Caco-2 (cell line): Measurements from ENCODE around the gene SLC1A2. TPM values are rescaled to one million over a fixed set of nuclear protein-coding genes. Genes with fewer than 3 reads are reported as not detected.

Experiments
- BruUV-seq: library from RNA; stranded (reverse); fragments of 400-500 nt; replicated peaks from 2 replicates; lab custom pipeline; 2021; lab: Mats Ljungman, UMichigan
- CTCF ChIA-PET: fragments of 300-600 bp; sonication (Branson Sonifier 250); formaldehyde crosslinking; loops from one replicate; lab custom pipeline; 2022; ENCODE audit warnings: antibody characterized with exemption; lab: Charles Lee
- POLR2A ChIA-PET: fragments of 300-600 bp; sonication (Branson Sonifier 250); formaldehyde crosslinking; loops from one replicate; lab custom pipeline; 2022; ENCODE audit warnings: antibody characterized with exemption; lab: Charles Lee
- DNase-seq, 2 experiments: peaks; one replicate each; pipeline versions ENCODE4 v3.0.0 to v3.0.0-alpha.2; 2020 to 2022
- H3K27me3 ChIP-seq: replicated peaks from 2 replicates; pipeline ENCODE4 v1.6.0; 2011; ENCODE audit warnings: low read length; ENCODE audit not compliant: control insufficient read depth, insufficient read depth
- H3K36me3 ChIP-seq: 2 replicates; pipeline ENCODE4 v1.5.1; 2011; ENCODE audit warnings: low read length; ENCODE audit not compliant: control insufficient read depth, insufficient read depth
- H3K4me1 ChIP-seq: fragments of 250-450 bp; sonication (Bioruptor Pico); 2 replicates; pipeline ENCODE4 v1.5.1; 2020; ENCODE audit warnings: mild to moderate bottlenecking
- H3K4me3 ChIP-seq: 2 replicates; pipeline ENCODE4 v1.5.1; 2011; ENCODE audit warnings: low read depth, mild to moderate bottlenecking, control low read depth, low read length
- H3K9me3 ChIP-seq: fragments of 250-450 bp; sonication (Bioruptor Pico); 2 replicates; pipeline ENCODE4 v1.5.1; 2020; ENCODE audit warnings: mild to moderate bottlenecking, moderate library complexity
- H3K27ac Mint-ChIP-seq: one replicate; pipeline ENCODE4 v1.8.0; 2022; ENCODE audit warnings: mixed read lengths; ENCODE audit not compliant: unreplicated experiment
- H3K27me3 Mint-ChIP-seq: one replicate; pipeline ENCODE4 v1.8.0; 2022; ENCODE audit warnings: mixed read lengths; ENCODE audit not compliant: insufficient read depth, unreplicated experiment
- H3K36me3 Mint-ChIP-seq: one replicate; pipeline ENCODE4 v1.8.0; 2022; ENCODE audit warnings: mild to moderate bottlenecking, mixed read lengths; ENCODE audit not compliant: insufficient read depth, unreplicated experiment
- H3K4me1 Mint-ChIP-seq: one replicate; pipeline ENCODE4 v1.8.0; 2022; ENCODE audit warnings: low read depth, mixed read lengths; ENCODE audit not compliant: unreplicated experiment
- H3K4me3 Mint-ChIP-seq: one replicate; pipeline ENCODE4 v1.8.0; 2022; ENCODE audit warnings: mild to moderate bottlenecking, moderate library complexity, mixed read lengths; ENCODE audit not compliant: unreplicated experiment
- H3K9me3 Mint-ChIP-seq: one replicate; pipeline ENCODE4 v1.8.0; 2022; ENCODE audit warnings: mixed read lengths; ENCODE audit not compliant: unreplicated experiment
- CTCF ChIP-seq, 2 experiments: fragments of 200-600 bp in 1 of 2; IDR thresholded peaks; 1 replicate in 1 of 2; 2 replicates in 1 of 2; pipeline versions ENCODE4 v1.5.1 to v1.8.0; 2011 to 2022; ENCODE audit warnings: antibody characterized with exemption in 1 of 2, control low read depth in 1 of 2, inconsistent platforms in 1 of 2, low read depth in 1 of 2, low read length in 1 of 2, mild to moderate bottlenecking in 1 of 2, moderate library complexity in 1 of 2; ENCODE audit not compliant: insufficient read depth in 1 of 2, severe bottlenecking in 1 of 2, unreplicated experiment in 1 of 2
- intact Hi-C: fragments of 100-400 bp; cut with micrococcal nuclease; formaldehyde crosslinking; loops from one replicate; pipeline ENCODE4 v1.10.0; 2022; ENCODE audit not compliant: unreplicated experiment
- total RNA-seq: library from RNA; stranded (reverse); gene quantifications from 2 replicates; pipeline ENCODE4 v1.2.3, GENCODE V29; 2022

Gene SLC1A2
- total RNA-seq, 1 experiment from 2014 or later = 2.0 TPM

DNA sequence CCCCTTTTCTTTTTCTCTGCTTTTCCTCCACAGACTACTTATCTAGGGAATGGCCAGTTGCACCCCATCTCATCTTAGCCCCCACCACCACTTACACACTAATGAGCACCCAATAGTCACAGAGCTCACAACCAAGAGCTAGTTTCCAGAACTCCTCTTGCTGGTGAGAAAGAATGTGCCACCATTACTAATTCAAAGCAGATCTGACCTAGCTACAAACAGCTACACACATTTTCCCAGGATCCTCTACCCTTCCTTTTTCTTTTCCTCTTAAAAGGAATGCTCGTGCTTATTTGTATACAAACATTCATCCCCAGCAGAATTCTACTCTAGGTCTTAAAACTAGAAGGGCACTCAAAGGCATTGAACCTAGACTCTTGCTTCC is 143.6 kb downstream of the SLC1A2 start:
- no peak overlapping the region for H3K27ac Mint-ChIP-seq
- no peak overlapping the region for H3K4me3 Mint-ChIP-seq
- DNase-seq = no peak
- no peaks in the 10 kb centered on the region for H3K36me3 ChIP-seq
- peaks cover 5% of the 10 kb centered on the region for H3K27me3 Mint-ChIP-seq
- H3K4me1 Mint-ChIP-seq = peaks cover 6% of the 10 kb centered on the region
- H3K4me3 ChIP-seq = no peak overlapping the region
- intact Hi-C loops = no loop called here
- no peaks in the 10 kb centered on the region for H3K4me1 ChIP-seq
- ChIA-PET CTCF (no interaction called here), POLR2A (no interaction called here)
- peaks cover 14% of the 10 kb centered on the region for H3K9me3 Mint-ChIP-seq
- H3K9me3 ChIP-seq = no peaks in the 10 kb centered on the region
- no peaks in the 10 kb centered on the region for H3K36me3 Mint-ChIP-seq
- TF ChIP-seq CTCF (IDR thresholded peaks at IDR 0.05; ENCODE audit: insufficient read depth in 1 of 2, low read depth in 1 of 2, low read length in 1 of 2, severe bottlenecking in 1 of 2, unreplicated experiment in 1 of 2) = no peak
- BruUV-seq = no TSS peak
- no peaks in the 10 kb centered on the region for H3K27me3 ChIP-seq

GRCh38 chr11:35274909-35275785 is 144.2 kb downstream of the SLC1A2 start:
- H3K27me3 Mint-ChIP-seq = peaks cover 8% of the 10 kb centered on the region
- no peak overlapping the region for H3K27ac Mint-ChIP-seq
- CTCF ChIA-PET = no interaction called here

GRCh38 chr11:35272391-35272902 is 146.9 kb downstream of the SLC1A2 start:
- Mint-ChIP-seq H3K27me3 (peaks cover 8% of the 10 kb centered on the region), H3K4me1 (peaks cover 6% of the 10 kb centered on the region), H3K27ac (no peak overlapping the region), H3K4me3 (no peak overlapping the region), H3K9me3 (peaks cover 14% of the 10 kb centered on the region), H3K36me3 (no peaks in the 10 kb centered on the region)
- ChIA-PET CTCF (no interaction called here), POLR2A (no interaction called here)
- H3K36me3 ChIP-seq = no peaks in the 10 kb centered on the region
- BruUV-seq = no TSS peak
- H3K27me3 ChIP-seq = no peaks in the 10 kb centered on the region
- no peak overlapping the region for H3K4me3 ChIP-seq
- no peaks in the 10 kb centered on the region for H3K4me1 ChIP-seq
- H3K9me3 ChIP-seq = no peaks in the 10 kb centered on the region
- intact Hi-C loops = no loop called here
- DNase-seq = no peak
- TF ChIP-seq CTCF (IDR thresholded peaks at IDR 0.05; ENCODE audit: insufficient read depth in 1 of 2, low read depth in 1 of 2, low read length in 1 of 2, severe bottlenecking in 1 of 2, unreplicated experiment in 1 of 2) = no peak

More at GRCh38 chr11:35274909-35275785, 144.2 kb downstream of the SLC1A2 start:
- no TSS peak for BruUV-seq
- no peak overlapping the region for H3K4me3 ChIP-seq
- no peaks in the 10 kb centered on the region for H3K27me3 ChIP-seq
- H3K4me1 Mint-ChIP-seq = peaks cover 6% of the 10 kb centered on the region
- H3K36me3 Mint-ChIP-seq = no peaks in the 10 kb centered on the region
- H3K36me3 ChIP-seq = no peaks in the 10 kb centered on the region
- no peak for DNase-seq
- H3K4me3 Mint-ChIP-seq = no peak overlapping the region
- intact Hi-C loops = no loop called here
- POLR2A ChIA-PET = no interaction called here
- H3K9me3 Mint-ChIP-seq = peaks cover 14% of the 10 kb centered on the region
- H3K4me1 ChIP-seq = no peaks in the 10 kb centered on the region
- no peaks in the 10 kb centered on the region for H3K9me3 ChIP-seq
- TF ChIP-seq CTCF (IDR thresholded peaks at IDR 0.05; ENCODE audit: insufficient read depth in 1 of 2, low read depth in 1 of 2, low read length in 1 of 2, severe bottlenecking in 1 of 2, unreplicated experiment in 1 of 2) = no peak
